Naive thymus-derived CD8-positive, alpha-beta T cell (primary cell): ENCODE measurements around the gene NOS1AP. TPM values are rescaled to one million over a fixed set of nuclear protein-coding genes. Genes with fewer than 3 reads are reported as not detected.
"Not testable (repeated sequence)": the region's sequence is repeated elsewhere in the genome, so short reads cannot be mapped to it uniquely, and the experiment has no call there.

Experiments used
- ATAC-seq, 2 donors: fragments of 150-1000 bp; cut with Tn5 transposase in 1 of 2; sonication (Bioruptor Pico), chemical (Tn5 transposase) in 1 of 2; 1 replicate in 1 of 2; 2 replicates in 1 of 2; pipeline ENCODE4 v1.10.0; 2021; ENCODE audit warnings: mild to moderate bottlenecking in 2 of 2, moderate library complexity in 2 of 2
- POLR2A ChIA-PET: fragments of 350-600 bp; sonication (Branson Sonifier 250); formaldehyde crosslinking; loops from one replicate; lab custom pipeline; 2021; ENCODE audit warnings: antibody characterized with exemption; lab: Charles Lee
- DNase-seq, 10 donors: peaks; one replicate each; pipeline versions ENCODE4 v3.0.0 to v3.0.0-alpha.2; 2020 to 2022
- H3K27ac Mint-ChIP-seq, 10 donors: one replicate each; pipeline ENCODE4 v1.8.0; 2020 to 2022; ENCODE audit warnings: mild to moderate bottlenecking in 10 of 10, mixed read lengths in 10 of 10, moderate library complexity in 4 of 10, inconsistent platforms in 1 of 10
- H3K27me3 Mint-ChIP-seq, 5 donors: one replicate each; pipeline ENCODE4 v1.8.0; 2021 to 2022; ENCODE audit warnings: mixed read lengths in 5 of 5
- H3K36me3 Mint-ChIP-seq, 3 donors: one replicate each; pipeline ENCODE4 v1.8.0; 2020 to 2022; ENCODE audit warnings: mixed read lengths in 3 of 3, mild to moderate bottlenecking in 2 of 3, inconsistent platforms in 1 of 3
- H3K4me1 Mint-ChIP-seq, 4 donors: one replicate each; pipeline ENCODE4 v1.8.0; 2021 to 2022; ENCODE audit warnings: mixed read lengths in 4 of 4
- H3K4me3 Mint-ChIP-seq, 10 donors: one replicate each; pipeline ENCODE4 v1.8.0; 2020 to 2022; ENCODE audit warnings: mild to moderate bottlenecking in 10 of 10, mixed read lengths in 10 of 10, moderate library complexity in 6 of 10, inconsistent platforms in 1 of 10
- H3K9me3 Mint-ChIP-seq, 9 donors: one replicate each; pipeline ENCODE4 v1.8.0; 2020 to 2022; ENCODE audit warnings: mixed read lengths in 9 of 9, mild to moderate bottlenecking in 3 of 9, inconsistent platforms in 1 of 9, moderate library complexity in 1 of 9
- polyA plus RNA-seq, 3 donors: library from polyadenylated mRNA; unstranded; fragments of 300-500 nt; fragmentation: Illumina TruSeq; gene quantifications; one replicate each; pipeline ENCODE4 v1.2.3, GENCODE V29; 2021
- total RNA-seq, 8 experiments: library from RNA in 2 of 8; stranded (reverse) in 2 of 8; gene quantifications; one replicate each; pipeline ENCODE4 v1.2.3 and lab custom pipeline; 2021 to 2026

Gene NOS1AP
- total and polyA plus RNA-seq, 5 experiments from 2014 or later, result not detected

- no peak overlapping the region for H3K27ac Mint-ChIP-seq
- H3K4me3 Mint-ChIP-seq, result no peak overlapping the region
- H3K4me1 Mint-ChIP-seq, result no peaks in the 10 kb centered on the region
- DNase-seq (no peak), ATAC-seq (no peak)
- POLR2A ChIA-PET, result no interaction called here
- peaks cover 0 to 3% (median 2%) of the 10 kb centered on the region in 3 donors for H3K36me3 Mint-ChIP-seq
- H3K9me3 Mint-ChIP-seq, result peaks cover 0 to 4% (median 2%) of the 10 kb centered on the region in 9 donors
- H3K27me3 Mint-ChIP-seq, result peaks cover 32 to 54% (median 42%) of the 10 kb centered on the region in 5 donors
Measured at GRCh38 chr1:162079030-162079429, 9.5 kb downstream of the NOS1AP start.

GRCh38 chr1:162080472-162081015 lies 11.1 kb downstream of the NOS1AP start:
- Mint-ChIP-seq H3K27ac (no peak overlapping the region), H3K4me1 (no peaks in the 10 kb centered on the region), H3K36me3 (peaks cover 2 to 5% (median 3%) of the 10 kb centered on the region in 3 donors), H3K27me3 (peaks cover 24 to 54% (median 39%) of the 10 kb centered on the region in 5 donors), H3K4me3 (no peak overlapping the region), H3K9me3 (peaks cover 0 to 14% (median 4%) of the 10 kb centered on the region in 9 donors)
- no peak for ATAC-seq
- POLR2A ChIA-PET, result interaction anchor here (0.7 kb wide), 1 partner anchor 43 kb away, joined by 3 read pairs; no protein-coding TSS in a partner anchor
- no peak for DNase-seq

GRCh38 chr1:162081316-162081715 lies 11.8 kb downstream of the NOS1AP start:
- POLR2A ChIA-PET, result interaction anchor here (0.7 kb wide), 1 partner anchor 42 kb away, joined by 3 read pairs; no protein-coding TSS in a partner anchor
- H3K27ac Mint-ChIP-seq, result no peak overlapping the region
- H3K4me1 Mint-ChIP-seq, result no peaks in the 10 kb centered on the region
- peaks cover 19 to 54% (median 38%) of the 10 kb centered on the region in 5 donors for H3K27me3 Mint-ChIP-seq
- ATAC-seq (no peak), DNase-seq (no peak)
- peaks cover 2 to 5% (median 3%) of the 10 kb centered on the region in 3 donors for H3K36me3 Mint-ChIP-seq
- H3K4me3 Mint-ChIP-seq, result no peak overlapping the region
- H3K9me3 Mint-ChIP-seq, result peaks cover 0 to 14% (median 4%) of the 10 kb centered on the region in 9 donors

DNA sequence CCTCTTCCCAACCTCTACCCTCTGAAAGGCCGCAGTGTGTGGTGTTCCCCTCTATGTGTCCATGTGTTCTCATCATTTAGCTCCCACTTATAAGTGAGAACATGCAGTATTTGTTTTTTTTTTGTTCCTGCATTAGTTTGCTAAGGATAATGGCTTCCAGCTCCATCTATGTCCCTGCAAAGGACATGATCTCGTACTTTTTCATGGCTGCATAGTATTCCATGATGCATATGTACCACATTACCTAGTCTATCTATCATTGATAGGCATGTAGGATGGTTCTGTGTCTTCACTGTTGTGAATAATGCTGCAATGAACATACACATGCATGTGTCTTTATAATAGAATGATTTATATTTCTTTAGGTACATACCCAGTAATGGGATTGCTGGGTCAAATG lies 12.6 kb downstream of the NOS1AP start:
- POLR2A ChIA-PET, H3K36me3 Mint-ChIP-seq, H3K4me1 Mint-ChIP-seq, ATAC-seq, H3K4me3 Mint-ChIP-seq, DNase-seq: not testable (repeated sequence)
- H3K9me3 Mint-ChIP-seq, result peaks cover 0 to 14% (median 4%) of the 10 kb centered on the region in 9 donors
- H3K27me3 Mint-ChIP-seq, result peaks cover 17 to 54% (median 38%) of the 10 kb centered on the region in 5 donors
- H3K27ac Mint-ChIP-seq, result peak overlapping the region in 1 of 10 donors; percentile 53

DNA sequence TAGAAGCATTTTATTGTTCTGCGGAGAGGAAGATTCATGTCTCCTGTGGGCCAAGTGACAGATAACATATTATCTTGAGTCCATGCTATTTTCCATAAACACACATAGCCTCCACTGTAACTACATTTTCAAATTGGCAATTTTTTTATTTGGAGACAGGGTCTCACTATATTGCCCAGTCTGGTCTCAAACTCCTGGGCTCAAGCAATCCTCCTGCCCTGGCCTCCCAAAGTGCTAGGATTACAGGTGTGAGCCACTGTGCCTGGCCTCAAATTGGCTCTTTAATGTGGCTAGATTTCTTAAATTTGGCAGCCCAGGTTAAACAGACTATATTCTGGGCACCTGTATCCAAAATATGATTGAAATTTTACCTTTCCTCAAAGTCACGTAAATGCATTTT lies 13.8 kb downstream of the NOS1AP start:
- H3K4me1 Mint-ChIP-seq, result no peaks in the 10 kb centered on the region
- peaks cover 2 to 5% (median 3%) of the 10 kb centered on the region in 3 donors for H3K36me3 Mint-ChIP-seq
- POLR2A ChIA-PET, result no interaction called here
- H3K4me3 Mint-ChIP-seq, result no peak overlapping the region
- no peak for ATAC-seq
- no peak for DNase-seq
- peaks cover 19 to 53% (median 30%) of the 10 kb centered on the region in 5 donors for H3K27me3 Mint-ChIP-seq
- no peak overlapping the region for H3K27ac Mint-ChIP-seq
- peaks cover 0 to 14% (median 4%) of the 10 kb centered on the region in 9 donors for H3K9me3 Mint-ChIP-seq

DNA sequence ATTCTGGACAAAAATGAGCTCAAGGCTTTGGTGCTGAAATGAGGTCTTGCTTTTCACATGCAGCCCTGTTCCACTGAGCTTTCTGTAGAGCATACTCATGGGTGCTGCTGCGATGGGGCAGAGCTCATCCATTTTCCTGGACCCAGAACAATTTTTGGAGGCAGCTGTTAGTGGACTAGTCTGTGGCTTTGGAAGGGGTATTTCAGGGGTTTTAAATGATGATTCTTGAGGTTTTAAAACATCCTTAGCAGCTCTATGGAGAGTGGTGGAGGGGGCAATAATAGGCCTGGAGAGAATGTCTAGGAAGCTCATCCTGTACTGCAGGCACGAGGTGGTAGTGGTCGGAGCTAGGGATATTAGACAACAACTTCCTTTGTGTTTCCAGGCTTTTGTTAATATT lies 16.5 kb downstream of the NOS1AP start:
- POLR2A ChIA-PET, result no interaction called here
- peaks cover 13 to 52% (median 21%) of the 10 kb centered on the region in 5 donors for H3K27me3 Mint-ChIP-seq

GRCh38 chr1:162087111-162087510 lies 17.6 kb downstream of the NOS1AP start:
- Mint-ChIP-seq H3K4me3 (no peak overlapping the region), H3K9me3 (peaks cover 0 to 14% (median 6%) of the 10 kb centered on the region in 9 donors)
- ATAC-seq, result no peak

More for the DNA sequence above, 16.5 kb downstream of the NOS1AP start:
- Mint-ChIP-seq H3K36me3 (peaks cover 2 to 9% (median 3%) of the 10 kb centered on the region in 3 donors), H3K4me1 (no peaks in the 10 kb centered on the region), H3K27ac (no peak overlapping the region), H3K9me3 (peaks cover 0 to 14% (median 6%) of the 10 kb centered on the region in 9 donors), H3K4me3 (no peak overlapping the region)
- ATAC-seq (no peak), DNase-seq (no peak)

GRCh38 chr1:162087574-162087973 lies 18.1 kb downstream of the NOS1AP start:
- Mint-ChIP-seq H3K4me3 (no peak overlapping the region), H3K4me1 (no peaks in the 10 kb centered on the region), H3K9me3 (peaks cover 0 to 14% (median 6%) of the 10 kb centered on the region in 9 donors), H3K27me3 (peaks cover 11 to 58% (median 25%) of the 10 kb centered on the region in 5 donors), H3K36me3 (peaks cover 2 to 9% (median 3%) of the 10 kb centered on the region in 3 donors), H3K27ac (no peak overlapping the region)
- POLR2A ChIA-PET, result no interaction called here
- ATAC-seq (no peak), DNase-seq (no peak)

More at GRCh38 chr1:162087111-162087510, 17.6 kb downstream of the NOS1AP start:
- no peaks in the 10 kb centered on the region for H3K4me1 Mint-ChIP-seq
- DNase-seq, result no peak
- no peak overlapping the region for H3K27ac Mint-ChIP-seq
- peaks cover 2 to 9% (median 3%) of the 10 kb centered on the region in 3 donors for H3K36me3 Mint-ChIP-seq
- H3K27me3 Mint-ChIP-seq, result peaks cover 12 to 58% (median 25%) of the 10 kb centered on the region in 5 donors
- POLR2A ChIA-PET, result no interaction called here

- Mint-ChIP-seq H3K27me3 (peaks cover 10 to 58% (median 23%) of the 10 kb centered on the region in 5 donors), H3K4me1 (no peaks in the 10 kb centered on the region), H3K36me3 (peaks cover 2 to 9% (median 3%) of the 10 kb centered on the region in 3 donors), H3K9me3 (peaks cover 0 to 14% (median 6%) of the 10 kb centered on the region in 9 donors), H3K27ac (no peak overlapping the region), H3K4me3 (no peak overlapping the region)
- DNase-seq (no peak), ATAC-seq (no peak)
- POLR2A ChIA-PET, result no interaction called here
Measured at GRCh38 chr1:162088281-162088969, 18.9 kb downstream of the NOS1AP start.

DNA sequence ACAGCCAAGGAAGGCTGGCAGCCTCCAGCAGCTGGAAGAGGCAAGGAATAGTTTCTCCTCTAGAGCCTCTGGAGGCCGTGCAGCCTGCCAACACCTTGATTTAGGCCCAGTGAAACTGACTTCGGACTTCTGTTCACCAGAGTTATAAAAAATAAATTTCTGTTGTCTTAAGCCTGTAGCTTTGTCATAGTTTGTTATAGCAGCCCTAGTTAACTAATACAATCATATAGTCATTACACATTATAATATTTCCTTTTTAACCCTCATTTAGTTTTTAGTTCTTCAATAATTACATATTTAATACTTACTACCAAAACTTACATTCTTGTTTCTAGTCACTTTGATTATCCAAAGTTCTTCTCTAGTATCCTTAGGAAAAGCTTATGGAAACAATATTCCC lies 20.3 kb downstream of the NOS1AP start:
- ATAC-seq (no peak), DNase-seq (no peak)
- POLR2A ChIA-PET, result no interaction called here
- Mint-ChIP-seq H3K4me3 (no peak overlapping the region), H3K27ac (no peak overlapping the region), H3K4me1 (no peaks in the 10 kb centered on the region), H3K36me3 (peaks cover 0 to 4% (median 0%) of the 10 kb centered on the region in 3 donors), H3K27me3 (peaks cover 6 to 45% (median 22%) of the 10 kb centered on the region in 5 donors), H3K9me3 (peaks cover 0 to 9% (median 3%) of the 10 kb centered on the region in 9 donors)

DNA sequence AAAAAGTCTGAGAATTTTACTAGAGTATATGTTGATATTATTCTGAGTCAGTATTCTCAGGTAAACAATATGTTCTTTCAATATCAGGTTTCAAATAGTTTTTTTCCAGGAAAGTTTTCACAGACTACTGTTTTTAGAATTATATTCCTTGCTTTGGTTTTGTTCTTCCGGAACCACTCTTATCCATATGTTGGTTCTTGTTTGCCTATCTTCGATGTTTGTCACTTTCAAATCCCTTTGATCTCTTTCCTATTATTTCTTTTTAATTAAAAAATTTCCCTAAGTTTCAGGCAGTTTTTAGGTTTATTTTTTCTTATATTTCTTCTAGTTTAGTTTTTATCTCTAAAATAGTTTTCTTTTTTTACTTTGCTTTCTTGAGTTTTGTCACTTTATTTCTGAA lies 20.9 kb downstream of the NOS1AP start:
- DNase-seq, result no peak
- H3K4me1 Mint-ChIP-seq, result no peaks in the 10 kb centered on the region
- peaks cover 0 to 9% (median 0%) of the 10 kb centered on the region in 9 donors for H3K9me3 Mint-ChIP-seq
- ATAC-seq, result no peak
- no peak overlapping the region for H3K4me3 Mint-ChIP-seq
- POLR2A ChIA-PET, result no interaction called here
- peaks cover 6 to 39% (median 19%) of the 10 kb centered on the region in 5 donors for H3K27me3 Mint-ChIP-seq
- peaks cover 0 to 4% (median 0%) of the 10 kb centered on the region in 3 donors for H3K36me3 Mint-ChIP-seq
- H3K27ac Mint-ChIP-seq, result no peak overlapping the region

GRCh38 chr1:162091681-162092524 lies 22.4 kb downstream of the NOS1AP start:
- no peaks in the 10 kb centered on the region for H3K4me1 Mint-ChIP-seq
- ATAC-seq (no peak), DNase-seq (no peak)
- POLR2A ChIA-PET, result no interaction called here
- H3K27me3 Mint-ChIP-seq, result peaks cover 6 to 27% (median 17%) of the 10 kb centered on the region in 5 donors
- peaks cover 0 to 9% (median 0%) of the 10 kb centered on the region in 9 donors for H3K9me3 Mint-ChIP-seq
- no peak overlapping the region for H3K4me3 Mint-ChIP-seq
- H3K27ac Mint-ChIP-seq, result no peak overlapping the region
- peaks cover 0 to 4% (median 0%) of the 10 kb centered on the region in 3 donors for H3K36me3 Mint-ChIP-seq
